GM23338 (cell line): ENCODE data around the gene GALNT5. TPM values are rescaled to one million over a fixed set of nuclear protein-coding genes. Genes with fewer than 3 reads are reported as not detected.
"Not testable (repeated sequence)": the region's sequence is repeated elsewhere in the genome, so short reads cannot be mapped to it uniquely, and the experiment has no call there.

Source experiments
- ATAC-seq: fragments of 200-7000 bp; cut with Tn5 transposase; 3 replicates; pipeline ENCODE4 v1.9.1; 2020
- DNase-seq: peaks from one replicate; pipeline ENCODE4 v3.0.0-alpha.2; 2015; ENCODE audit warnings: low spot score
- H2AFZ ChIP-seq: fragments of 200-600 bp; sonication (generic); 2 replicates; pipeline ENCODE4 v1.8.0; 2016; ENCODE audit warnings: antibody characterized with exemption, mild to moderate bottlenecking, moderate library complexity
- H3F3A ChIP-seq: fragments of 200-600 bp; sonication (generic); replicated peaks from 2 replicates; pipeline ENCODE4 v1.8.0; 2017; ENCODE audit warnings: antibody characterized with exemption, mixed run types, low read depth
- H3K27ac ChIP-seq: fragments of 200-600 bp; sonication (generic); 2 replicates; pipeline ENCODE4 v1.6.1; 2016; ENCODE audit warnings: low read depth
- H3K27me3 ChIP-seq: fragments of 200-600 bp; sonication (generic); 2 replicates; pipeline ENCODE4 v1.8.0; 2016; ENCODE audit warnings: mild to moderate bottlenecking, mixed run types, moderate library complexity; ENCODE audit not compliant: insufficient read depth
- H3K36me3 ChIP-seq: fragments of 200-600 bp; sonication (generic); 2 replicates; pipeline ENCODE4 v1.8.0; 2016; ENCODE audit warnings: mild to moderate bottlenecking; ENCODE audit not compliant: insufficient read depth
- H3K4me1 ChIP-seq: fragments of 200-600 bp; sonication (generic); 2 replicates; pipeline ENCODE4 v1.8.0; 2016; ENCODE audit warnings: mild to moderate bottlenecking, moderate library complexity; ENCODE audit not compliant: insufficient read depth
- H3K4me2 ChIP-seq: fragments of 200-600 bp; sonication (generic); 2 replicates; pipeline ENCODE4 v1.7.1; 2017; ENCODE audit warnings: mixed run types
- H3K4me3 ChIP-seq: fragments of 200-600 bp; sonication (generic); 2 replicates; pipeline ENCODE4 v1.6.1; 2016; ENCODE audit warnings: mixed run types
- H3K79me2 ChIP-seq: fragments of 200-600 bp; sonication (generic); replicated peaks from 2 replicates; pipeline ENCODE4 v1.8.0; 2017; ENCODE audit warnings: mild to moderate bottlenecking; ENCODE audit not compliant: insufficient read depth
- H3K9me2 ChIP-seq: fragments of 200-600 bp; sonication (generic); 2 replicates; pipeline ENCODE4 v1.8.0; 2017; ENCODE audit not compliant: insufficient read depth
- H4K20me1 ChIP-seq: fragments of 200-600 bp; sonication (generic); replicated peaks from 2 replicates; pipeline ENCODE4 v1.8.0; 2017; ENCODE audit warnings: mild to moderate bottlenecking; ENCODE audit not compliant: insufficient read depth
- H3K27ac Mint-ChIP-seq: 2 replicates; pipeline ENCODE4 v1.8.0; 2020; ENCODE audit warnings: inconsistent platforms, mild to moderate bottlenecking, moderate library complexity, mixed read lengths
- H3K27me3 Mint-ChIP-seq: 3 replicates; pipeline ENCODE4 v1.8.0; 2022; ENCODE audit warnings: low read depth, mild to moderate bottlenecking, moderate library complexity, mixed read lengths, inconsistent platforms; ENCODE audit not compliant: insufficient read depth, poor library complexity
- H3K36me3 Mint-ChIP-seq: 3 replicates; pipeline ENCODE4 v1.8.0; 2021; ENCODE audit warnings: low read depth, mild to moderate bottlenecking, inconsistent platforms, moderate library complexity, mixed read lengths
- H3K4me1 Mint-ChIP-seq: 3 replicates; pipeline ENCODE4 v1.8.0; 2020; ENCODE audit warnings: mild to moderate bottlenecking, inconsistent platforms, mixed read lengths
- H3K4me3 Mint-ChIP-seq: 3 replicates; pipeline ENCODE4 v1.8.0; 2021; ENCODE audit warnings: moderate library complexity, mild to moderate bottlenecking, inconsistent platforms, mixed read lengths
- H3K9me3 Mint-ChIP-seq: 3 replicates; pipeline ENCODE4 v1.8.0; 2020; ENCODE audit warnings: moderate library complexity, mild to moderate bottlenecking, inconsistent platforms, mixed read lengths
- POLR2AphosphoS5 ChIP-seq: IDR thresholded peaks from 2 replicates; pipeline ENCODE4 v1.6.1; 2016; ENCODE audit warnings: antibody characterized with exemption, low read depth
- STAT1 ChIP-seq: IDR thresholded peaks from one replicate; pipeline ENCODE4 v1.6.1; 2016; ENCODE audit warnings: antibody characterized with exemption; ENCODE audit not compliant: unreplicated experiment
- polyA plus RNA-seq: library from polyadenylated mRNA; unstranded; fragments of >200 nt; fragmentation: Nextera tagmentation; extraction: Ambion mirVana; gene quantifications from 2 replicates; pipeline ENCODE4 v1.2.1, GENCODE V29; 2016
- total RNA-seq: library from RNA; depleted of rRNA; stranded (reverse); fragments of >200 nt; shearing (Covaris generic); gene quantifications from 2 replicates; pipeline ENCODE4 v1.2.3, GENCODE V29; 2014
- TF ChIP-seq, protein P1 (sequence below), 2 experiments: fragments of 200-600 bp in 1 of 2; sonication (generic) in 1 of 2; conservative IDR thresholded peaks; 2 replicates each; pipeline versions ENCODE4 v1.5.1 to v1.6.1; 2016 to 2017; ENCODE audit warnings: antibody characterized with exemption in 2 of 2, low read depth in 2 of 2, mild to moderate bottlenecking in 2 of 2, moderate library complexity in 1 of 2
- TF ChIP-seq, protein P2 (sequence below): fragments of 250-450 bp; sonication (Bioruptor Pico); IDR thresholded peaks from 2 replicates; pipeline ENCODE4 v1.5.0; 2020; ENCODE audit warnings: mild to moderate bottlenecking, moderate library complexity
- TF ChIP-seq, protein P3 (sequence below): IDR thresholded peaks from 2 replicates; pipeline ENCODE4 v1.6.1; 2016; ENCODE audit warnings: antibody characterized with exemption

The GALNT5 gene
- total and polyA plus RNA-seq, 2 experiments from 2014 or later: 0.05 to 0.14 TPM

DNA sequence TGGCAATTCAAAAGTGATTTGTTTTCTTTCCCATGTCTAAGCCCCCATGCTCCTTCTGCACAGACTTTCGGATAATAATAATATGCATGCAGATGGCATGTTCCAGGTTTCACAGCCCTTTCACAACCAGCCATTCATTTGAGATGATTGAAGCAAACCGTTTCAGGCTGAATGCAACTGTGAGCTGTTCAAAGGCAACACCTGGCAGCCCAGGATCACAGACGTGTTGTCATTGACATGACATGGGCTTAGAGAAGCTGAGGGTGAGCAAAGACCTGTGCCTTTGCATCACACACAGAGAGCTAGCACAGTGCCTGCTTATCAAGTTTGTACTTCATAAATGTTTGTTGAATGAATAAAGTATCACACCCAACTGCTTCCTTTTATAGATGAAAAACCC is 80.5 kb downstream of the GALNT5 start (continued):
- TF ChIP-seq, protein P1, sequence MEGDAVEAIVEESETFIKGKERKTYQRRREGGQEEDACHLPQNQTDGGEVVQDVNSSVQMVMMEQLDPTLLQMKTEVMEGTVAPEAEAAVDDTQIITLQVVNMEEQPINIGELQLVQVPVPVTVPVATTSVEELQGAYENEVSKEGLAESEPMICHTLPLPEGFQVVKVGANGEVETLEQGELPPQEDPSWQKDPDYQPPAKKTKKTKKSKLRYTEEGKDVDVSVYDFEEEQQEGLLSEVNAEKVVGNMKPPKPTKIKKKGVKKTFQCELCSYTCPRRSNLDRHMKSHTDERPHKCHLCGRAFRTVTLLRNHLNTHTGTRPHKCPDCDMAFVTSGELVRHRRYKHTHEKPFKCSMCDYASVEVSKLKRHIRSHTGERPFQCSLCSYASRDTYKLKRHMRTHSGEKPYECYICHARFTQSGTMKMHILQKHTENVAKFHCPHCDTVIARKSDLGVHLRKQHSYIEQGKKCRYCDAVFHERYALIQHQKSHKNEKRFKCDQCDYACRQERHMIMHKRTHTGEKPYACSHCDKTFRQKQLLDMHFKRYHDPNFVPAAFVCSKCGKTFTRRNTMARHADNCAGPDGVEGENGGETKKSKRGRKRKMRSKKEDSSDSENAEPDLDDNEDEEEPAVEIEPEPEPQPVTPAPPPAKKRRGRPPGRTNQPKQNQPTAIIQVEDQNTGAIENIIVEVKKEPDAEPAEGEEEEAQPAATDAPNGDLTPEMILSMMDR (conservative IDR thresholded peaks at IDR 0.05; ENCODE audit: low read depth in 2 of 2): no peak
- no peak for TF ChIP-seq POLR2AphosphoS5
- TF ChIP-seq, protein P2, sequence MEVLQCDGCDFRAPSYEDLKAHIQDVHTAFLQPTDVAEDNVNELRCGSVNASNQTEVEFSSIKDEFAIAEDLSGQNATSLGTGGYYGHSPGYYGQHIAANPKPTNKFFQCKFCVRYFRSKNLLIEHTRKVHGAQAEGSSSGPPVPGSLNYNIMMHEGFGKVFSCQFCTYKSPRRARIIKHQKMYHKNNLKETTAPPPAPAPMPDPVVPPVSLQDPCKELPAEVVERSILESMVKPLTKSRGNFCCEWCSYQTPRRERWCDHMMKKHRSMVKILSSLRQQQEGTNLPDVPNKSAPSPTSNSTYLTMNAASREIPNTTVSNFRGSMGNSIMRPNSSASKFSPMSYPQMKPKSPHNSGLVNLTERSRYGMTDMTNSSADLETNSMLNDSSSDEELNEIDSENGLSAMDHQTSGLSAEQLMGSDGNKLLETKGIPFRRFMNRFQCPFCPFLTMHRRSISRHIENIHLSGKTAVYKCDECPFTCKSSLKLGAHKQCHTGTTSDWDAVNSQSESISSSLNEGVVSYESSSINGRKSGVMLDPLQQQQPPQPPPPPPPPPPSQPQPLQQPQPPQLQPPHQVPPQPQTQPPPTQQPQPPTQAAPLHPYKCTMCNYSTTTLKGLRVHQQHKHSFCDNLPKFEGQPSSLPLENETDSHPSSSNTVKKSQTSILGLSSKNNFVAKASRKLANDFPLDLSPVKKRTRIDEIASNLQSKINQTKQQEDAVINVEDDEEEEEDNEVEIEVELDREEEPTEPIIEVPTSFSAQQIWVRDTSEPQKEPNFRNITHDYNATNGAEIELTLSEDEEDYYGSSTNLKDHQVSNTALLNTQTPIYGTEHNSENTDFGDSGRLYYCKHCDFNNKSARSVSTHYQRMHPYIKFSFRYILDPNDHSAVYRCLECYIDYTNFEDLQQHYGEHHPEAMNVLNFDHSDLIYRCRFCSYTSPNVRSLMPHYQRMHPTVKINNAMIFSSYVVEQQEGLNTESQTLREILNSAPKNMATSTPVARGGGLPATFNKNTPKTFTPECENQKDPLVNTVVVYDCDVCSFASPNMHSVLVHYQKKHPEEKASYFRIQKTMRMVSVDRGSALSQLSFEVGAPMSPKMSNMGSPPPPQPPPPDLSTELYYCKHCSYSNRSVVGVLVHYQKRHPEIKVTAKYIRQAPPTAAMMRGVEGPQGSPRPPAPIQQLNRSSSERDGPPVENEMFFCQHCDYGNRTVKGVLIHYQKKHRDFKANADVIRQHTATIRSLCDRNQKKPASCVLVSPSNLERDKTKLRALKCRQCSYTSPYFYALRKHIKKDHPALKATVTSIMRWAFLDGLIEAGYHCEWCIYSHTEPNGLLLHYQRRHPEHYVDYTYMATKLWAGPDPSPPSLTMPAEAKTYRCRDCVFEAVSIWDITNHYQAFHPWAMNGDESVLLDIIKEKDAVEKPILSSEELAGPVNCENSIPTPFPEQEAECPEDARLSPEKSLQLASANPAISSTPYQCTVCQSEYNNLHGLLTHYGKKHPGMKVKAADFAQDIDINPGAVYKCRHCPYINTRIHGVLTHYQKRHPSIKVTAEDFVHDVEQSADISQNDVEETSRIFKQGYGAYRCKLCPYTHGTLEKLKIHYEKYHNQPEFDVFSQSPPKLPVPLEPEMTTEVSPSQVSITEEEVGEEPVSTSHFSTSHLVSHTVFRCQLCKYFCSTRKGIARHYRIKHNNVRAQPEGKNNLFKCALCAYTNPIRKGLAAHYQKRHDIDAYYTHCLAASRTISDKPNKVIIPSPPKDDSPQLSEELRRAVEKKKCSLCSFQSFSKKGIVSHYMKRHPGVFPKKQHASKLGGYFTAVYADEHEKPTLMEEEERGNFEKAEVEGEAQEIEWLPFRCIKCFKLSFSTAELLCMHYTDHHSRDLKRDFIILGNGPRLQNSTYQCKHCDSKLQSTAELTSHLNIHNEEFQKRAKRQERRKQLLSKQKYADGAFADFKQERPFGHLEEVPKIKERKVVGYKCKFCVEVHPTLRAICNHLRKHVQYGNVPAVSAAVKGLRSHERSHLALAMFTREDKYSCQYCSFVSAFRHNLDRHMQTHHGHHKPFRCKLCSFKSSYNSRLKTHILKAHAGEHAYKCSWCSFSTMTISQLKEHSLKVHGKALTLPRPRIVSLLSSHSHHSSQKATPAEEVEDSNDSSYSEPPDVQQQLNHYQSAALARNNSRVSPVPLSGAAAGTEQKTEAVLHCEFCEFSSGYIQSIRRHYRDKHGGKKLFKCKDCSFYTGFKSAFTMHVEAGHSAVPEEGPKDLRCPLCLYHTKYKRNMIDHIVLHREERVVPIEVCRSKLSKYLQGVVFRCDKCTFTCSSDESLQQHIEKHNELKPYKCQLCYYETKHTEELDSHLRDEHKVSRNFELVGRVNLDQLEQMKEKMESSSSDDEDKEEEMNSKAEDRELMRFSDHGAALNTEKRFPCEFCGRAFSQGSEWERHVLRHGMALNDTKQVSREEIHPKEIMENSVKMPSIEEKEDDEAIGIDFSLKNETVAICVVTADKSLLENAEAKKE (CRISPR knock-in tag): no peak

DNA sequence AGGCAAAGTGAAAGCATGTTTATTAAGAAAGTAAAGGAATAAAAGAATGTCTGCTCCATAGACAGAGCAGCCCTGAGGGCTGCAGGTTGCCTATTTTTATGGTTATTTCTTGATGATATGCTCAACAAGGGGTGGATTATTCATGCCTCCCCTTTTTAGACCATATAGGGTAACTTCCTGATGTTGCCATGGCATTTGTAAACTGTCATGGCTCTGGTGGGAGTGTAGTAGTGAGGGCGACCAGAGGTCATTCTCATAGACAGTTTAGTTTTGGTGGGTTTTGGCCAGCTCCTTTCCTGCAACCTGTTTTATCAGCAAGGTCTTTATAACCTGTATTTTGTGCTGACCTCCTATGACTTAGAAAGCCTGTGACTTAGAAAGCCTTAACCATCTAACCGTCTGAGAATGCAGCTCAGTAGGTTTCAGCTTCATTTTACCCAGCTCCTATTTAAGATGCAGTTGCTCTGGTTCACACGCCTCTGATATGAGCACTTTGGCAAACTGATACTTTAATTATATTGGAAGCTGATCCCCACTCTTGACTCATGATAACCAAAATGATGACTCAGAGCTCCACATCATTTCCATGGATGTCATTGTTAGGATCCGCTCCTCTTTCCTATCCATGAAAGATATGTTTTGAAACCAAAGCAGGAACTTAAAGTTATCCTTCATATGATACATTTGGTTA is 82.6 kb downstream of the GALNT5 start:
- Histone ChIP-seq H3F3A (no peaks in the 10 kb centered on the region), H3K79me2 (no peaks in the 10 kb centered on the region), H3K27me3 (no peaks in the 10 kb centered on the region), H3K4me1 (no peaks in the 10 kb centered on the region), H4K20me1 (no peaks in the 10 kb centered on the region), H3K4me2 (no peak overlapping the region), H2AFZ (no peak overlapping the region), H3K4me3 (no peak overlapping the region), H3K27ac (no peak overlapping the region), H3K9me2 (peaks cover 6% of the 10 kb centered on the region), H3K36me3 (0 out of 2 replicates have a peak, but pooled peaks cover 4% of the 10 kb centered on the region)
- DNase-seq (no peak), ATAC-seq (no peak)
- Mint-ChIP-seq H3K27ac (no peak overlapping the region), H3K27me3 (no peaks in the 10 kb centered on the region), H3K4me1 (peaks cover 20% of the 10 kb centered on the region), H3K36me3 (peaks cover 23% of the 10 kb centered on the region), H3K9me3 (peaks cover 26% of the 10 kb centered on the region), H3K4me3 (no peak overlapping the region)
- no peak for TF ChIP-seq STAT1
- TF ChIP-seq, protein P3, sequence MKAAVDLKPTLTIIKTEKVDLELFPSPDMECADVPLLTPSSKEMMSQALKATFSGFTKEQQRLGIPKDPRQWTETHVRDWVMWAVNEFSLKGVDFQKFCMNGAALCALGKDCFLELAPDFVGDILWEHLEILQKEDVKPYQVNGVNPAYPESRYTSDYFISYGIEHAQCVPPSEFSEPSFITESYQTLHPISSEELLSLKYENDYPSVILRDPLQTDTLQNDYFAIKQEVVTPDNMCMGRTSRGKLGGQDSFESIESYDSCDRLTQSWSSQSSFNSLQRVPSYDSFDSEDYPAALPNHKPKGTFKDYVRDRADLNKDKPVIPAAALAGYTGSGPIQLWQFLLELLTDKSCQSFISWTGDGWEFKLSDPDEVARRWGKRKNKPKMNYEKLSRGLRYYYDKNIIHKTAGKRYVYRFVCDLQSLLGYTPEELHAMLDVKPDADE: no peak

DNA sequence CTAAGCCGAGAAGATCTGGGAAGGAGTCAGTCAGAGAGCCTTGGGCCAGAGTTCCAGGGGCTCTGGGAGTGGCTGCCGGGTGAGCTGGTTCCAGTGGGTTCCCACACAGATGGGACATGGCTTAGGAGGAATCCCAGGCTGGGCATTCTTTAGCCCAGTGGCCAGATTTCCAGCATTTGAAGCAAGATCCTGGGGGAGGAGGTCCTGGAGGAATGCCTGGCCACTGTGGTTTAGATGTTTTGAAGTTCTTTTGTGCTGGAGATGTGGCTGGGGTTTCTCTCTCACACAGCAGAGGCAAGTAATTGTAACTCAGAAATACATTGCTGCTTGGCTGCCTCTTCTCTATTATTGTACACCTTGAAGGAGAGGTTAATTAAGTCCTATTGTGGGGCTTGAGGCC is 83.9 kb downstream of the GALNT5 start:
- H4K20me1 ChIP-seq, H3K4me2 ChIP-seq, H3K27ac Mint-ChIP-seq, H3K4me1 ChIP-seq, H3K4me3 ChIP-seq, H3K36me3 ChIP-seq, H3K9me2 ChIP-seq, ATAC-seq, H3K27me3 ChIP-seq, H2AFZ ChIP-seq, H3K4me3 Mint-ChIP-seq, DNase-seq, H3K27me3 Mint-ChIP-seq, H3K79me2 ChIP-seq, H3K27ac ChIP-seq, H3F3A ChIP-seq: not testable (repeated sequence)
- H3K36me3 Mint-ChIP-seq: peaks cover 23% of the 10 kb centered on the region
- peaks cover 26% of the 10 kb centered on the region for H3K9me3 Mint-ChIP-seq
- H3K4me1 Mint-ChIP-seq: peaks cover 32% of the 10 kb centered on the region
